NCI-H345 treated with DMSO at 0.1 percent for 48 hours (cell line): ENCODE results near the gene AGBL4.
A peak's percentile ranks its signal among the peaks of the same experiment; 100 is the strongest.
"Not testable (repeated sequence)": the region's sequence is repeated elsewhere in the genome, so short reads cannot be mapped to it uniquely, and the experiment has no call there.

Experiments used
- DNase-seq: peaks from one replicate; lab custom pipeline; 2025; ENCODE audit not compliant: unreplicated experiment; lab: John Stamatoyannopoulos, UW

AGBL4 gene

DNA sequence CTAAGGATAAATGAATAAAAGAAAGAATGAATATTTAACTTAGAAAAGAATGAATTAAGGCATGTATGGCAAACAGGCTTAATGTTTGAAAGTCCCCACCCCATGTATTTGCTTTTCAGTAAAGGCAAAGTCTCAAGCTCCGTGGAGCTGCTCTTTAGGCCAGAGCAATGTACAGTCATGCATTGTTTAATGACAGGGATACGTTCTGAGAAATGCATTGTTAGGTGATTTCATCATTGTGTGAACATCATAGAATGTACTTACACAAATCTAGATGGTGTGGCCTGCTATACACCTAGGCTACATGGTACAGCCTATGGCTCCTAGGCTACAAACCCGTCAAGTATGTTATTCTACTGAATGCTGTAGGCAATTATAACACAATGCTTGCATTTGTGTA lies 1500.2 kb downstream of the AGBL4 start:
- no peak for DNase-seq

DNA sequence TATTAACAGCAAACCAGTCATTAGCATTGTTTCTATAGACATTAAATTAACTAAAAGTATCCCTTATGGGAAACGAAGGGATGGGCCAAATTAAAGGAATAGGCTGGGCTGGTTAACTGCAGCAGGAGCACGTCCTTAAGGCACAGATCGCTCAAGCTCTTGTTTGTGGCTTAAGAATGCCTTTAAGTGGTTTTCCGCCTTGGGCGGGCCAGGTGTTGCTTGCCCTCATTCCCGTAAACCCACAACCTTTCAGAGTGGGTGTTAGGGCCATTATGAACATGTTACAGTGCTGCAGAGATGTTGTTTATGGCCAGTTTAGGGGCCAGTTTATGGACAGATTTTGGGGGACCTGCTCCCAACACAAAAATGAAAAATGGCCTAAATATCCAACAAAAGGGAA lies 1503.9 kb downstream of the AGBL4 start:
- DNase-seq = not testable (repeated sequence)

DNA sequence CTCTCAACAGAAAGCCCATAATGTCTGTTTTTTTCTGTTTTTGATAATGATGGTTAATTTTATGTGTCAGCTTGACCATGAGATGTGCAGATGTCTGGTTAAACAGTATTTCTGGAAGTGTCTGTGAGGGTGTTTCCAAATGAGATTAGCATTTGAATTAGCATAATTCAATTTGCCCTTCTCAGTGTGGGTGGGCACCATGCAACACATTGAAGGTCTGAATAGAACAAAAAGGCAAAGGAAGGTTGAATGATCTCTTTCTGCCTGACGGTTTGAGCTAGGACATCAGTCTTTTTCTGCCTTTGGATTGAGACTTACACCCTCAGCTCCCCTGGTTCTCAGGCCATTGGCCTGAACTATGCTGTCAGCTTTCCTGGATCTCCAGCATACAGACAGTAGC lies 1516.9 kb downstream of the AGBL4 start:
- no peak for DNase-seq

DNA sequence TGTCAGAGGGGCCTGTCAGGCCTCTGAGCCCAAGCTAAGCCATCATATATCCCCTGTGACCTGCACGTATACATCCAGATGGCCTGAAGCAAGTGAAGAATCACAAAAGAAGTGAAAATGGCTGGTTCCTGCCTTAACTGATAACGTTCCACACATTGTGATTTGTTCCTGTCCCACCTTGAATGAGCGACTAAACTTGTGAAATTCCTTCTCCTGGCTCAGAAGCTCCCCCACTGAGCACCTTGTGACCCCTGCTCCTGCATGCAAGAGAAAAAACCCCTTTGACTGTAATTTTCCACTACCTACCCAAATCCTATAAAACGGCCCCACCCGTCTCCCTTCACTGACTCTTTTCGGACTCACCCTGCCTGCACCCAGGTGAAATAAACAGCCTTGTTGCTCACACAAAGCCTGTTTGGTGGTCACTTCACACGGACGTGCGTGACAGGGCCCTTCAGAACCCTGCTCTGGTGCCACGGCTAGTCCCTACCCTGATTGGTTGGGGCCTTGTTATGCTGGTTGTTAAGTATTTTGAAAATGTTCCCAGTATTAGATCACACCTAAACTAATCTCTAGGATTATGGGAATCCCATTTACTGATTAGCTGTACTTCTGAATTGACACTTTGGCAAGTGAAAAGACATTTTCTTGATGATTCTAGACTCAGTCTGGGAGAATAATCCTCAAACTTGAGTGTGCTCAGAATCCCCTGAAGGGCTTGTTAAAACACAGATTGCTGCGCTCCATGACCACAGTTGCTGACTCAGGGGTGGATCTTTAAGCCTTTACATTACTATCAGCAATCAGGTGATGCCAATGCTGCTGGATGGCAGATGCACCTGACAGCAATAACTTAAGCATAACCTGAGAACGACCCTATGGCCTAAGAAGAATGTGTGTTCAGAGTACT lies 1523.0 kb downstream of the AGBL4 start:
- no peak for DNase-seq

DNA sequence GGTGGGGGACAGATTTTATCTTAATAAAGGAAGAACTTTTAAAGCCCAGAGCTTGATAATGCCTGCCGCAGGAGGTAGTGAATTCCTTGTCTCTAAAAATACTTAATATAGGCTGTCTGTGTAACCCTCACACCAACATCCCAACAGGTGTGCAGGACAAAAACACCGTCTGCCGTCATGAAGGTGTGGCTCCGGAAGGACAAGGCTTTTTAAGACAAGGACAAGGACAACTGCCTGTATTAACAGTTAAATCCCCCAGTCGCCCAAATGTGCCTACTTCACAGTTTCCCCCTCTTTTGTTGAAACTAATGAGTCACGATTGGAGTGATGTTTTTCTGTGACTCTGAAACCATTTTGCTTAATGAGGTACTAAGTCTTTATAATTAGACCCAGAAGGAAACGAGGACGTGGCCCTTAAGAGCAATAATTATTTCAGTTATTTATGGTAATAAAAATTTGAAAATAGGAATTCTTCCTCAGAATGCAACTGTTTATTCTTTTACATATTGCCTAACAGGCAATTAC lies 1524.5 kb downstream of the AGBL4 start:
- DNase-seq = no peak

DNA sequence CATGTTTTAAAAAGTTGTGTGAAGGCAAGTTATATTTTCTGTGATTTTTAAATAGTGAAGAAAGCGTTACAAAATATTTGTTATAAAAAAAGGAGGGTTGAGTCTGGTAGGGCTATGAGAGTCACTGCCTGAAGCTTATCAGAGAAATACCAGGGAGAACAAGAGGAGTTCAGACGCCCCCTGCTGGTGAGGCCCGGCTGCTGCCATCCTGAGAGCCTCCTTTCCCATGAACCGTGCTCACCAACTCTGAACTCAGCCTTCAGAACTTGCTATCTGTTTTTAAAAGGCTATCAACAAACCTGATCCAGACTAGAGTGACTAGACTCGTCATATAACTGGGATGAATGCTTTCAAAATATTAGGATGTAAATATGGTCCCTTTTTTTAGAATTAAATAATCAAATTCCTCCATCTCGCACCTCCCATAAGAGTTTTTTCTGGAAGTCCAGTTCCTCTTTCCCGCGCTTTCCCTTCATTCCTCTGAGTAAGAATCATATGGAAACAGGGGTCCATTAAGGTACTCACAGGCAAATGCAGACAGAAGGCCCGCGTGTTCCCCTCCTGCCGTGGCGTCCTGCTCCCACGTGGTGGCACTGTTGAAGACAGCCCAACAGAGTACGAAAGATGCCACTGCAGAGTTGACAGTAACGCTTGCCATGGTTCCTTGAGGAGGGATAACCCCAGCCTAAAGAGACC lies 1525.5 kb downstream of the AGBL4 start:
- peak; percentile 60 for DNase-seq

DNA sequence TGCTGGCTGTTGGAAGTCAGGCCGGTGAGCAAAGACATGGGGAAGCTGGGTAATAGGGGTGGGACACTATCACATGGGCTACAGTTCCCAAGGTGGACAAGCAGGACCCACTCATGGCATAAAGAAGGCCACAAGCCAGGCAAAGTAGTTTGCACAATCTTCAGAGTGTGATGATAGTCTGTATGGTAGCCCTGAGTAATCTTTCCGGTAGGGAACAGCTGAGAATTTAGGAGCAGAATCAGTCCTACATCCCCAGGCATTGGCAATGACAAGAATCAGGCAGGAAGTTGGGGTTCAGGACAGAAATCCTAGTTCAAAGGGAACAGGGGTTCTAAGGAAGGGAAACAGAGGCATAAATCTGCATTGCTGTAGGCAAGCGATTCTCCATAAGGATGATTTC lies 1527.8 kb downstream of the AGBL4 start:
- no peak for DNase-seq

DNA sequence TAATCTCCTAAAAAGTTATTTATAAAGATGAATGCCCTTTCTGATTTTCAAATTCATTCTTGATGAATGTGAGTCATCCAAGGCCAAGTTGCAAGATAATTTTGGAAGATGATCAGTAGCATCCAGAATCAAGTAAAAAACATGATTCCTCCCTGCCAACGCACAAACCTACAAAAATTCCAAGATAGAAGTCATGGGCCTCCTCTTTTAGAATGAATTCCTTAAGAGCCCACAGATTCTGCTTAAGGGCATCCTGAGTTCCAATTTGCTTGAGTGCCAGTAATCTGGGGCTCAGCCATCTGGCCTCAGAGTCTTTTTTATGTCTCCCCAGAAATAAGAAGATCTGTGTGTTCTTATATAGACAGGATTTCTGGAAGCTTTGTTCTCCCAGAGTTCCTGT lies 1528.6 kb downstream of the AGBL4 start:
- DNase-seq = no peak

DNA sequence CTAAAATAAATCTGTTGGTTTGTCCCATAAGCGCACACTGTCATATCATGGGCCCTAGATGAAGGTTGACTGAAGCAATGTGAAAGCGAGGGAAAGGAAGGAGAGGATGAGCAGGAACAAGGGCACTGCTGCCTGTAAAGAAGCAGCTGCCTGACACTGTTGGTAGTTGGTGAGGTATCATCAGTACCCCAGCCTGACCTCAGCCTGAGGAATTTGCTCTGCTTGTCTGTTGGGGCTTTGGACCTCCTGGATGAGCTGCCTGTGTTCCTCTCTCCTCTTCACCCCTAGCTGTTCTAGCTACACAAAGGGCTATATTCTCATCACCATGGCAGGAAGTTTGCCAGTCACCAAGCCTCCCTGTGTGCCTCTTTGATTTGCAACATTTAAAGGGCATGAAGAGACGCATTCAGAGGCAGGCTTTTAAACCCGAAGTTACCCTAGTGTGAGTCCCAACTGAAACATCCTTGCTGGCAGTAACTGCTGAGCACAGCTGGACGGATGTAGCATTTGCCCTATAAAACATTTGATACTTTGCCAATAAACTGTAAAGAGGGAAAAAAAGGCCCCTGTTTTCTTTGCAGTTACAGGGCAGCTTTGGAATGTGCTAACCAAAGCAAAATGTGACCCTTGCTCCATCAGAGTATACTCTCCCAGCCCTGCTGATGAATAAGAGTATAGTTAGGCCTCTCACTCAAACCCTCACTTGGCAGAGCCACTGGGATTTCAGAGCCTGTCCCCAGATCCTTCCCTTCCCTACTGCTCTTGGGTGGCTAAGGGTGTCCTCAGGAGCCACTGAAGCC lies 1529.6 kb downstream of the AGBL4 start:
- no peak for DNase-seq

DNA sequence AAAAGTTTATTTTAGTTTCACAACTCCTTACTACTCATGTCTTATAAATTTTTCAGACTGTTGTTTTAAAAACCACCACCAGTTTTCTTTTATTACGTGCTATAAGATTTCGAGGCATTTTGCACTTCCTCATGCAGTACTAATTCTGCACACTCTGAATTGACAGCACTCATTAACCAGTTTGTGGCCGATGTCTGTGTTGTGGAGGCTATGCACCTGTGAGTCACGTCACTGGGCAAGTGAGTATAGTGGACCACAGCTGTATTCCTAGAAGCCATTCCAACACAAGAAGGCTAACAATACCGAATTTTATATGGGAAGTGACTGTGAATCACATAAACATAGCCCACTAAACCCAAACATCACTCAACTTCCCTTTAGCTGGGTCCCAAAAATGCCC lies 1530.7 kb downstream of the AGBL4 start:
- DNase-seq = no peak

DNA sequence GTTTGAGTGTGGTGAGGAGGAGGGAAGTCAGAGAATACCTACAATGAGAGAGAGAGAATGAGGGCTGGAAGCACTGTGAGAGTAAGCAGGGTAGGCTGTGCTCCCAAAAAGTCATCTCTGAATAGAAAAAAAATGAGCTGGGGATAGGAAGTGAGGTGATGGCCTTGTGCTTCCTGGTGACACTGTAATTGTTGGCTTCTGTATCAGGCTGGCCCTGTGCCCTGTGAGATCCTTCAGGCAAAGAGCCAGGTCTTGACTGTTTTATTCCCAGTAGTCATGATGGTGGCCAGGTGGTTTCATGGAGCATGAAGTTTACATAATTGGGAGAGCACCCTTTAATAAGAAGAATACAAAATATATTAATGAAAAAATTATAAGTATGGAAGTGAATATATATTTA lies 1531.4 kb downstream of the AGBL4 start:
- no peak for DNase-seq

DNA sequence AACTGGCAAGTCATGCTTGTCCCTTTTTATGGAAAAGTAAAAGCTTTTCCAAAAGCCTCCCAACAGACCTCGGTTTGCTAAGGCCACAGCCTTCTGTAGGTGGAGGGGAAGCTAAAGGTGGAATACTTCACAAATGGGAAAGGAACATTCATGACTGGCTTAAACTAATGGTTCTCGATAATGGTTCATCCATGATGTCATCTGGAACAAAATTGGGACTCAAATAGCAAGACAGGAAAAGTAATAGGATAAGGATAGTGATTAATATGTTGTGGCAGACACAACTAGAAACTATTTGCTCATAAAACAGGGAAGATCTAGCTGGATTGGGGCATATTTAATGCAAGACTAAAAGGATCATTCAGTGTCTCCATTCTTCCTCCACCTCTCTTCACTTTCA lies 1535.0 kb downstream of the AGBL4 start:
- DNase-seq = no peak
